ENCODE data around the gene HIRA.

GRCh38 chr22:19406281-19406811 lies 25.2 kb downstream of the HIRA start:
- peak; percentile 12 for TF ChIP-seq CTCF (IDR thresholded peaks at IDR 0.05; ENCODE audit: borderline replicate concordance, extremely low read depth, low read length, poor library complexity, severe bottlenecking)
- TF ChIP-seq EZH2 (IDR thresholded peaks at IDR 0.05; ENCODE audit: borderline replicate concordance, low read depth, low read length, severe bottlenecking): no peak

All from DND-41 (cell line).